ENCODE data around the gene CDHR2.
A peak's percentile ranks its signal among the peaks of the same experiment; 100 is the strongest.

Gene CDHR2

DNA sequence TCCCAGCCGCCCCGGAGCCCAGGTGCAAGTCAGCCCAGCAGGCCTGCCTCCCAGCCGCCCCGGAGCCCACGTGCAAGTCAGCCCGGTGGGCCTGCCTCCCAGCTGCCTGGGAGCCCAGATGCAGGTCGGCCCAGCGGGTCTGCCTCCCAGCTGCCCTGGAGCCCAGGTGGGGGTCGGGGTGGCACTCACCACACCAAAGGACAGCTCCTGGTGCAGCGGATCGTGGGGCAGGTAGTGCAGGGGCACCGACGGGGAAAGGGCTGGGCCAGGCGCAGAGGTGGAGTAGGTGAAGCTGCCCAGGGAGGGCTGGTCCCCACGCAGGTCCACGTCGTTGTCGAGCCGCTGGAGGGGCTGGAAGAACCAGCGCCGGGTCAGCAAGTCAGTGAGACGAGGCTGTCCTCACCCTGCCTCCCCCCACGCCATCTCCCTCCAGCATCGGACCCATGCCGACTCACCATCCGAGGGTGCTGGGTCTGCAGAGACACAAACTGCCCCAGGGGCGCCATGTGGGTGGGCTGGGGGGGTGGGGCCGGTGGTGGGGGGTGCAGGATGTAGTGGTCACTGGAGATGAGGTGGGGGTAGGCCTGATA lies 18.7 kb upstream of the CDHR2 start:
- no peak for DNase-seq

DNA sequence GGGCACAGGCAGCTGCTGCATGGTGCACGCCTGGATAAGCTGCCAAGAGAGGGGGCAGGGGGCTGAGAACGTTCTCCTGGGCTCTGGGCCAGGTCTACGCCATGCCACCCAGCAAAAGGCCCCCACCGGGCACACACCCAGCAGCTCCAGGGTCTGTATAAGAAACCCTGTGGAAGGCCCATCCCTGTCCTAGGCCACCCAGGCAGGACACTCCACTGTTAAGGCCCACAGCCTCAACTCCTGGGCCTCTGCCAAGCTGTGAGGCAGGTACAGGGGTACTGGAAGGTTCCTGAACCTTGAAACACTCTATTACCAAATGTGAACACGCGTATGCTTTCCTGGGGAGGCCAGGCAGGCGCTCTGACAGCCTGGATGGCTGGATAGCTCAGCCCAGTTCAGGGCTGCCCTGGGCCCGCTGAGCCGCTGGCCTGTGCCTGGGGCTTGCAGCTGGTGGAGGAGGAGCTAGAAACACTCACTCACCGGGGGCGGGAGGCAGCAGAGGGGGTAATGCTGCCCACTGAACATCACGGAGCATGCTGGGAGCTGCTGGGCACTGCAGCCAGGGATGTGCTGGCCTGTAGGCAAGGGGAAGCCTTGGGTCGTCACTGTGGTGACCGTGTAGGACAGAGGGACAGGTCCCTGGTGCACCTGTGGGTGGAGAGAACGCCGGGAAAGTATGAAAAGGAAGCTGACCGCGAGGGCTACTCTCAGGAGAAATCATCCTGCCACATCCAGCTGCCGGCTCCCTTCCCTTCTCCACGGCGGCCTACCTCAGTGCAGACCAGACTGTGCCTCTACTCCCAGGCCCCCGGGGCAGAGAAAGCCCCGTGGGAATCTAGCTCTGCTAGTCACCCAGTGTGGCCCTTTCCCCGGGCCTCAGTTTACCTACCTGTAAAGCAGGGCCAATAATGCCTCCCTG lies 17.9 kb upstream of the CDHR2 start:
- no peak for DNase-seq

DNA sequence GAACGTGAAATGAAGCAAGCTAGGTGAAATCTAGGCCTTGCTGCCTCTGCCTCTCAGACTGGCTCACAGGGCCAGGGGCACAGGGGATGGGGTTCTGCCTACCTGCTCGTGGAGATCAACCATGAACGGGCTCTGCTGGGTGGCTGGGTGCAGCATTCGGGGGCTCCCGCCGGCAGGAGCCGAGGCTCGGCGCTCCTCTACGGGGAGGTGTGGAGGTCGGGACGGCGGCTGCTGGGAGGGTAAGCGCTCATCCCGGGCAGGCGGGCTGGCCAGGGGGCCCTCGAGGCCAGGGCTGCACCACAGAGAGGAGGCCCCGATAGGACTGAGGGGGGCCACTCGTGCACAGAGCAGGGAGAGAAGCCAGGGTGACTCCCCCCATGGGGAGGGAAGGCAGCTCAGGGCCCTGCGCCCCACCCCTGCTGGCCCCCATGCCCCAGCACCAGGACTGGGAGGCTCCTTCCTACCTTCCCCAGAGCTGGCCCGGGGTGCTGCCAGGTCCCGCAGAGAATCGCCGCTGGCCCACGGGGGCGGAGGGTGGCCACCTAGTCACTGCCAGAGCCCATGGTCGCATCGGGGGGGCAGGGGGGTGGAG lies 17.1 kb upstream of the CDHR2 start:
- no peak for DNase-seq

DNA sequence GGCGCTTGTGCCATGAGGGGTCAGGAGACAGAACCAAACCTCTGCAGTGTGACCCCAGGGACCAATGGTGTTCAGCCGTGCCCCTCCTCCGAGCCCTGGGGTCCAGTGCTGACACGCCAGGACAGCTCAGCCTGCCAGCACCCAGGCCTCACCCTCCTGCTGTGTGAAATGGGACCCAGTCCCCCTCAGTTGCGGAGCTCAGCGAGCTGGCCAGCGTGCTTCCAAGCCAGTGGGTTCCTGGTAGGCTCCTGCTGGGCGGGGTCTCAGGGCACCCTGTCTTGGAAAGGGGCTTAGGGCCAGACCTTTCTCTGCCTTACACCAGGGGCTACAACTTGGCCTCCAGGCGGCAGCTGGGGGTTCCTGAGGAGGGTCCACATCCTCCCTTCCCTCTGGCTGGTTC lies 16.3 kb upstream of the CDHR2 start:
- no peak for DNase-seq

DNA sequence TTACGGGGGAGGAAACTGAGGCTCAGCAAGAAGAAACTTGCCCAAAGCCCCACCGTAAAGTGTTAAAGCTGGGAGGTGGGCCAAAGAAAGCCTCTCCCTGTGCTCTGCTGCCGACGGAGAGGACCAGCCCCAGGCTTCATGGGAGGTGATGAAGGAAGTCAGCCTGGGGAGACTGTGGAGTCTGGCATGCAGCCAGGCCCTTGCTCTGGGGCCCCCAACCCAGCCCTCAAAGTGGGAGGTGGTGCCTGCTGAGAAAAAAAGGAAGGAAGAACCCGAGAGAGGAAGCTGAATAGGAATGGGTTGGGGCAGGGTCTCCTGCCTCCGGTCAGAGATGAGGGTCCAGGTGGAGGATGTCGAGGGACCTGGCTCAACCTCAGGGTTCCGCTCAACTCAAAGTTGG lies 15.8 kb upstream of the CDHR2 start:
- no peak for DNase-seq

DNA sequence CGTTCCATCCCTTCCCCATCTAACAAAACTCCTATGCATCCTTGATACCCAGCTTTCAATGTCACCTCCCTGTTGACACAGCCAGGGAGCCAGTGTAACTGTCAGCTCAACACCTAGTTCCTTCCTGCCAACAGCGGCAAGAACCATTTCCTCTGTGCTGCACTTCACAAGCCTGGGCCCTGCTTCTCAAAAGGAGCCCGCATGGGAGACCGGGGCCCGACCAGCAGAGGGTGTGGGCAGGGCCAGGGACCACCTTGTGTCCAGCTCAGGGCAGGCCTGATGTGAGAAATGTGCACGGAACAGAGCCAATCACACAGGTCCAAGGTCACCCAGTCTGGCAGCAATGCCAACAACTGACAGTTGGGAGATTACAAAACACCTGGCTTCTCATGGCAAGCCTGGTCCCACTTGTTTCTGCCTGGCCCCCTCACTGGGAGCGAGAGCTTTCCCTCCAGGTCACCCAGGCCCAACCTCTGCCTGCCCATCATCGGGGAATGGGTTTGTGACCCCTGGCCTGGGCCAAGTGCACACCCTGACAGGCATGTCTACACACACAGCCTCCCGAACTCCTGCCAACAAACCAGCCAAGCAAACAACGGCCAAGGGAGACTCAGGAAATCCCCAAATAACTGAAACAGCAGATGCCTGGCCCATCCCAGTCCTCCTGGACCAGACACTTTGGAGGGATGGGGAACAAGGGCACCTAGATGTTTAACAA lies 15.1 kb upstream of the CDHR2 start:
- no peak for DNase-seq

DNA sequence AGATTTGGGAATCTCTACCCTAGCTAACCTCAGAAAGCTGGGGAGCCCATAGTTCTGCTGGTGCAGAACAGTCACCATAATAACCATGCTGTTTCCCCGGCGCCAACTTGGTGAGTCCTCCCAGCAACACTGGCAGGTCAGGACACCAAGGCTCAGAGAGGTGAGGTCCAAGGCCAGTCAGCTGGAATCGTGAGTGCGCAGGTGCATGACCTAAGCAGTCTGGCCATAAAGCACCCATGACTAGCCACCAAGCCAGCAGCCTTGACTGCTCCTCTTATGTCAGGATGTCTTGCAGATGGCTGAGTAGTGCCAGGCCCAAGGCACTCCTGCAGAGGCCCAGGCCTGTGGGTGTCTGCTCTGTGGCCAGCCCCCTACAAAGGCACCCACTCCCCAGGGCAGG lies 14.5 kb upstream of the CDHR2 start:
- no peak for DNase-seq

DNA sequence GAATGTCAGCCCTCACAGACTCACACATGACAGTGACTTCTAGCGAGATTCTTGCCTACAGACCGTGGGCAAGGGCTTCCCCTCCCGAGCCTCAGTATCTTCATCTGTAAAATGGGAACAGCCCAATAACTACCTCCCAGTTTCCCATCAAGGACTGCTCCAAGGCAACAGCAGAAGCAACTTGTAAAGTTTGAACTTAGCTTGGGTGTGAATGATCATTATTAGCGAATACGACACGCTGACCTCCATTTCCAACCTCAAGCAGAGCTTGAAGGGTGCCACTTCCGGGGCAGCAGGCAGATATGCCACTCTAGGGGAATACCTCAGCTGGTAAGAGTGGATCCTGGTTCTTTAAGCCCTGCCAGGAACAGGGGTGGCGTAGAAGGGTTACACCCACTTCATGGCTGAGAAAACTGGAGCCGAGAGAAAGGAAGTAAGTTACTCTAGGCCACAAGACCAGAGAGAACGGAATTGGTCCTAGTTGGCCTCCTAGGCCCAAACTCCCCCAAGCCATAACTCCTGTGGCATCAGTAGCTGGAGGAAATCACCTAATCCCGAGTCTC lies 14.0 kb upstream of the CDHR2 start:
- no peak for DNase-seq

DNA sequence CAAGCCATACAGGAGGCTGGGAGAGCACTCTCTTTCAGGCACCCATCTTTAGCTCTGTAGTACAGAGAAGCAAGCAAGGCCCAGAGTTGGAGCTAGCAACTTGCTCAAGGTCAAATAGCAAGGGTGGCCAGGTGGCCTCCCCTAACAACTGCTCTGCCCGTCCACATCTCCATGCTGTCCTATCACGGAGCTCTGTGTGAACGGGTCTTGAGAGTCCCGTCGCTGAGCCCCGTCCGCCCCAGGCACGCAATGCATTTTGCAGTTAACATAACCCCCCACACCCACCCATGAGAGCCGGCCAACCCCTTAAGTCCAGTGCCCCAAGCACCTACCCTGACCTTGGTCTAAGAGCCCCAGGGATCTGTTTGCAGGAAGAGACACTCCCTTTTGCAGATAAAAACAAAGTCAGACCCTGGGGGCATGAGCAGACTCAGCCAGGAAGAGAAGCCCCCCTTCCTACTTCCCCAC lies 13.4 kb upstream of the CDHR2 start:
- DNase-seq = no peak

DNA sequence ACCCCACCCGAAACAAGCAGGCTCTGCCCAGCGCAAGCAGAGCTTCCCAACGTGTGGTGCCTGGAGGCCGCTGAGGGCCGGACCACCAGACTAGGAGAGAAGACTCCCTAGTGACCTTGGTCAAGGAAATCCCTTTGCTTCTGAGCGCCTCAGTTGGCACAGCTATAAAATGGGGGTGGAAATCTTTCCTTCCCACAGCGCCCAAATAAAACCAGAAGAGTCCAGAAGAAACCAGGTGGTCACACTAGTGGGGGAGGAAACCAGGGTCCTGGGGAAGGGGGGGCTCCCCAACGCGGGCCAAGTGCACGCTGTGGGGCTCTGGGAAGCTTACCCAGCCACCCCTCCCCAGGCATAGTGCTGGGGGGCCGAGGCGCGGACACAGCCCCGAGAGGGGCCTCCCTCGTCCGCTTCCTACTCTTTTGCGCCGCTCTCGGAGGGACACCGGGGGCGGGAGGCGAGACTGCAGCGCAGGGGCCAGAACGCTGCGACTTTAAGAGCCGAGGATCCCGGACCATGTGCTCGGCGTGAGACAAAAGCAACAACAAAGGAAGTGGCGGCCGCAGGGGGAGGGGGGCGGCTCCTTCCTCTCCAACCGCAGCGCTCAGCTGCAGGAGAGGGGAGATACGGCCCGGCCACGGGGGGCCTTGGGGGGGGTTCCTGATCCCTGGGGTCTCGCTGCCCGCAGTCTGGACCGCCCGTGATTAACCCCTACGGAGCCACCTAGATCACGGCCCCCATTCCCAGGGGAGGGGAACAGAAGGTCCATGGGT lies 12.8 kb upstream of the CDHR2 start:
- DNase-seq = peak; percentile 18

DNA sequence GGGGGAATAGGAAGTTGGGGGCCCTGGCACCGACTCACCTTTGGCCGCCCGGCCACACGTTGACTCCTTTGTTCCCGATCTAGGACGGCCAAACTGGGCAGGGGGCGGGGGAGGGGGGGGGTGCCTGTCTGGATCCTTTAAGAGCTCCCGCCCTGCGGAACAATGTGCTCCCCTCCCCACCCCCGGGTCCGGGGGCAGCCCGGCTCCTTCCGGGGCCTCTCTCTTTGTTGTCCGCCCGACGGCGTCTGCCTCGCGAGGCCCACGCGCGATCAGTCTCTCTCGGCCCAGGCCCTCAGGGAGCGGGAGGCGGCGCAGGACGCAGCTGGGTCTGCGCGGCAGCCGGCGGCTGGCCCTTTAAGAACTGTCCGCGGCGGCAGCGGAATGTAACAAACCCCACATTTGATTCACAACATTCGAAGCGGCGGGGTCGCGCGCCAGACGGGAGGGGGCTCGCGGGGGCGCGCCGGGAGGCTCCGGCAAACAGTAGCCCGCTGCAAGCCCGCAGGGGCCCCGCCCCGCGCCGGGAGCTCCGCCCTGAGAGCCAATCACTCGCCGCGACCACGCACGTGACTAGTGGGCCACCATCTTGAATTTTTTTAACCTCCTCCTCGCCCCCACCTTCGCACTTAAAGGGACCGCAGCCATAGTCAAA lies 12.1 kb upstream of the CDHR2 start, which contains the start of gene RNF44:
RNF44 (minus strand) TSS at position 501 of the 652 bp plus-strand sequence. CDS start 4,930 bp downstream, outside the sequence.
- DNase-seq = peak; percentile 86

DNA sequence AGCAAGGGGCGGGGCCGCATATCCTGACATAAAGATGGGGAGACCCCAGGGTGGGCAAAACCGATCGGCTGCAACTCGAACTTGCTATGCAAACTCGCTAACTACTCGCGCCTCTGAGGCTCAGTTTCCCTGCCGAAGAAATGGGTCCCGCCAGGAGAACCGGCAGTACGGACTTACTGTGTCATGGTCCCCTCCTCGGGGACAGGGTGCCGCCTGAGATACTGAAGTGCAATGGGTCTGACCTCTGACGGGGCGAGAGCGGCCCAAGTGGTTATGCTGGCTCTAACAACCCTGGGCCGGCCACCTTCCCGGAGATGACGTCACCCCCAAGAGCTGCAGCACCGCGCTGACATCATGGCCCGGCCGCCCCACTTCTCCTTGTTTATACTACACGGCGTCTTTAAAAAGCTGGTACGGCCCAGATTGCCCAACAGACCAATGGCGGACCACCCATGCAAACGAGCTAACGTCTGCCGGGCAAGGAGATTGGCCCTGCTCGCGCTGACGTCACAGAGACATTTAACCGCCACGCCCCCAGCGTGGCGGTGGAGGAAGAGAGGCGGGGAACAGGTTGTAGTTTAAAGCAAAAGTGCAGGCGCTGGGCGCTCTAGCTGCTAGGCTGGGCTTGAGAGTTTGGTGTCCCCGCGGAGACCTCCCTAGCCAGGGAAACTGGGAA lies 11.4 kb upstream of the CDHR2 start:
- DNase-seq = peak; percentile 95

DNA sequence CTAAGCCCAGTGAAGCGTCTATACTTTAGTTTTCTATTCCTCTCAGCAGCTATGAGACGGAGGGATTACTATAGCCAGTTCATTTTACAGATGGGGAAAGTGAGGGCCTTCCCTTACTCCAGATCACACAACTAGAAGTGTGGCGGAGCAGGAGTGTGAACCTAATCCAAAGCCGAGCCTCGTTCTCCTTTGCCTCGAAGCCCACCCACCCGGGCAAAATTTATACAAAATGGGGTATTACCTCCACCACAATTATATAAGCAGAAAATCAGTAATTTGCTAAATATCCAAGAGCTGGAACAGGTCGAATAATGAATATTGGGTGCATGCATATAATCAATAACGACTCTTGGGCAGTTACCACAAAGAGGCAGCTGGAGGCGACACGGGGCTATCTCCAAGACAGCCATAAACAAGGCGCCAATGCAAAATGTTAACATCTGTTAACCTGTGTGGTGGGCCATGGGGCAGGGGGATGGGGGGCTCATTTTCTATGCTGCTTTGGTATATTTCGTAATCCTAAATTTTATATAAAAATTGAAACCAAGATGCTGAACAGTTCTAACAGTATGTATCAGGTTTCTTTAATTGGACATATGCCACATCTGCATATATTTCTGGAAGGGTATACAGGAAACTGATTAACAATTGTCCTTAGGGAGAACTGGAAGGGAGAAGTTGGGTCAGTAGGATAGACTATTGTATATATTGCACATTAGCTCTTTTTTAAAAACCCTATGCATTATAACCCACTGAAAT lies 10.7 kb upstream of the CDHR2 start:
- no peak for DNase-seq

DNA sequence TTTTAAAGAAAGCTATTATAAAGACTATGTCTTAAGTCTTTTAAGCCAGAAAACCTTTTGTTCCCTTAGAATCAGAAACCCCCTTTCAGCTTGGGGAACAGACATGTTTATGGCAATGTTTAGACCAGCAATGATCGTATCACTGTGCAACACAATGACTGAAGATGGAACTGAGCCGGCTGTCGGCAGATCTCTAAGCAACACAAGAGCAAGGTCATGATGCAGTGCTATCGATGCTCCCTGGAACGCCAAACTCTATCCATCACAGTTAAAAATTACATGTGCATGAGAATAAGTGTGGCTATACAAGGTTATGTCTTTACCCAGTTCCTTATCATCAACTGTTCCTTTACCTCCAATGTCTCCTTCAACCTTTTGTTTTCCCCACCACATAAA lies 10.2 kb upstream of the CDHR2 start:
- no peak for DNase-seq

DNA sequence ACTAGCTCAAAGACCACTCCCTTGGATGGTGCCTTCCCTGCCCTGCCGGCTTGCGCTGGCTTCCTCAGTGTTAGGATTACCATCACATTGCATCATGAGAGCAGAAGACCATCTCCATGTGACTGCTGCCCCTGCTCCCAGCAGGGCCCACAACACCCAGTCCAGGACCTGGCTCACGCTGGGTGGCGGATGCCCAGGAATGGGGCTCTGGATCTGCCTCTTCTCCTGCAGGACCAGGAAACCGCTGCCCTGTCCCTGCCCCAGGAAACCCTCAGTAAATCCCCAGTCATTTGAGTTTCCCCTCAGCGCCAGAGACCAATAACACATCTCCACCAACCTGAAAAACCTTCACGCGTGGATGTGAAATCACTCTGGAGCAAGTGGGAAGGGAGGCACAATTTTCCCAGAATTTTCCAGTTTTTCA lies 8.7 kb upstream of the CDHR2 start:
- no peak for DNase-seq

DNA sequence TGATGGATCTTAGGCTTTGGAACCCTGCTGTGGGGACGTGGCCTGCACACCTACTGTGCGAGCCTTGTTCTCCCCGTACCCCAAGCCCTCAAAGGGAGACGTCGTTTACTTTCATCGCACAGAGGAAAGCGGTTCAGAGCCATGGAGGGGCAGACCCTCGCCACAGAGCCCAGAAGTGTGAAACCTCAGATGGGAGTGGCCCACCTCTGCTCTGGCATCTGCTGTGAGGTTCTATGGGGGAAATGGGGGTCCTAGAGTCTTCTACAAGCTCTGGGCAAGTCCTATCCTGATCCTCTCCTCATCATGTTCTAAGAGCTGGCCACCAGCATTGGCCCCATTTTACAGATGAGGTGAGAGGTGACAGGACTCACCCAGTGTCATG lies 8.2 kb upstream of the CDHR2 start:
- no peak for DNase-seq

DNA sequence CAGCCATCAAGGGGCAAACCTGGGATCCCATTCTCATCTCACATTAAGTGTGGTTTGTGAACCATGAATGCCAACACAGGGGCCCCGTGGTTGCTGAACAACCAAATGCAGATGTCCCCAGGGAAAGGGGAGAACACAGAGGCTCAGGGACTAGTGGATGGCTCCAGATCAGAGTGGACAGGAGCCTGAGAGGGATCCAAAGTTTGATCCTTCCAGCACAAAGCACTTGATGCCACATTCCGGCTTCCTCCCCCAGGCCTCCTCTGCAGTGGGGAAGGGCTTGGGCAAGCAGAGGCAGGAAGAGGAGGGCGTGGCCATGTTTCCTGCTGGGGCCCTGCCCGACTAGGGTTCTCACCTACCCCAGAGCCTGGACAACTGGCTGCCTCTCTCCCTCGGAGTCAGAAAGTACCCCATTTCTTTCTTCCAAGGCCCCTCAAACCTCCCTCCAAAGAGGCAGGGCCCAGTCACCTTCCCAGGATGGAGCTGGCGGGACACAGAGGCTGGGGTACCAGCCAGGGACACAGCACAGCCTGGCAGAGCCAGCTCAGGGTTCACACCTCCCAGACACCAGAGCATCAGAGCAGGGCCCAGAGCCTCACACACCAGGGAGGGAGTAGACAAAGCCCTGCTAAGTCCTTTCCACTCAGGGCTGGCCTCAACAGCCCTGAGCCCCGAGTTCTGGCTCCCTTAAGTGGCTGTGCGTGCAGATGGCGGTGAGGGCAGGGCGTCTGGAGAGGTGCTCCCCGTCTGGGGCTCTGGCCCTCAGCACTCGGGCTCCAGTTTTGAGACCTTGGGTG lies 7.6 kb upstream of the CDHR2 start:
- peak; percentile 19 for DNase-seq

DNA sequence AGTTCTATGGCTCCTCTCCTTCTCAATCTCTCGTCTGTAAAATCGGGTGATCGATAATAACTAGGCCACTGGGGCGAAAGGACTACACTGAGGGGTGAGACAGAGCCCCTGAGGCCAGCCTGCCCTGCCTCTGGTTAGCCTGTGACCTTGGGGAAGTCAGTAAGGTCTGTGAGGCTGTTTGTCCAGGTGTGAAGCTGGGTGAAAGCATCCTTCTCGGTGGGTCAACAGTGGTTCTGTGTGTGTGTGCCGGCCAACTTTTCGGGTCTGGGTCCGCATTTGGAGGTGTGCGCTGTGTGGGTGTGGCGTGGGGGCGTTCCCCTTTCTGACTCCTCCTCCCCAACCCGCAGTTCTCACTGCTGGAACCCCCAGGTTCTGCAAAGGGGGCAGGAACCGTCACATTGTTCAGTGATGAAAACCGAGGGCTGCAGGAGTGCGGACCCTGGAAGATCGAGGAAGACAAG lies 7.0 kb upstream of the CDHR2 start:
- no peak for DNase-seq

Measured in NCI-H526 treated with DMSO at 0.1 percent for 48 hours (cell line).